ENCODE results near the gene OR2V1.
A peak's percentile ranks its signal among the peaks of the same experiment; 100 is the strongest.

- peak; percentile 71 to 81 (median 78) for TF ChIP-seq CTCF (IDR thresholded peaks at IDR 0.05)
- no peak for TF ChIP-seq EP300 (IDR thresholded peaks at IDR 0.05)
- no peak for TF ChIP-seq POLR2AphosphoS5 (IDR thresholded peaks at IDR 0.05)
Observed at GRCh38 chr5:181159286-181160151, 28.6 kb upstream of the OR2V1 start.

Data from upper lobe of left lung (tissue), 4 donors.